ENCODE measurements around the gene EP400. TPM values are rescaled to one million over a fixed set of nuclear protein-coding genes. Genes with fewer than 3 reads are reported as not detected.

EP400 gene
- total and polyA plus RNA-seq, 2 of the 13 experiments (the other 11 are each of a cell fraction or from before 2014, with no cell fraction given), result 4.9 to 5.0 TPM

DNA sequence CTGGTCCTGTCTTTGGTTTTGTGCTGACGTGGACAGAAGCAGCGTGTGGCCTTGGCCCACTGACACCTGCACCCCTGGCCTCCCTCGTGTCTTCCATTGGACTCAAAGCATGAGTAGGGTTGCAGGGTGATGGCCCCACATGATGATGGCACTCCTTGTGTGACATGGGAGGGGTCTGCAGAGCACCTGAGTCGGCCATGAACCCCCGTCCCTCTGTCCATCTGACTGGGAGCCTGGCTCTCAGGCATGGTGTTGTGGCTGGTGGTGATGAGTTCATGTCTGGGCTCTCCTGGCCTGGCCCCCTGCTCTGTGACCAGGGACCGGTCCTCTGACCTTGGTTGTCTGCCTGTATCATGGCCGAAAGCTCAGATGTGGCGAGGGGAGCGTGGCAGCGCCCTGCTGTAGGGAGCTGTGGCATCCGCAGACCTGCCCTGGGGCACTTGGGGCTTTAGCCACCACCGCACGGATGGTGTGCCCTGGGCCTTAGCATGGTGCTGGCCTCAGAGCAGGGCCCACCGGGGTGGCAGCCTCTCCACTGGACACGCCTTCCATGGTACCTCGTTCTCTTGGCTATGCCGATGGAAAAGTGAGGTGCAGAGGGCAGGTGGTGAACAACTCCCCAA, 38.6 kb upstream of the EP400 start:
- in situ Hi-C loops (cut with HindIII; ENCODE audit: extremely low pct_ligation_motif_present, low pct_unique_long_range_greater_than_20kb) (no loop called here), intact Hi-C loops (cut with micrococcal nuclease; ENCODE audit: unreplicated experiment) (loop anchor here (5.0 kb wide), 1 partner anchor 59 kb away; no protein-coding TSS in a partner anchor)
- DNase-seq (ENCODE audit: low spot score), result no peak
- ChIA-PET CTCF (ENCODE audit: low intra/inter-chr PET ratio, low total read pairs) (no interaction called here), POLR2A (no interaction called here)
- Histone ChIP-seq H3K27me3 (ENCODE audit: control insufficient read depth in 1 of 2, insufficient read depth in 2 of 2, low read length in 2 of 2) (no peaks in the 10 kb centered on the region), H3K36me3 (replicated peaks in 1 of 2; ENCODE audit: control insufficient read depth in 1 of 2, insufficient read depth in 2 of 2, low read length in 2 of 2) (peaks cover 27 to 51% of the 10 kb centered on the region in 2 experiments; a peak in 4 of 5 replicates), H3K4me1 (ENCODE audit: insufficient read depth, low read length) (peaks cover 11% of the 10 kb centered on the region; the same call in 1 of the 2 replicates), H3K79me2 (ENCODE audit: insufficient read depth, low read length) (no peaks in the 10 kb centered on the region), H3K9ac (ENCODE audit: insufficient read depth, low read depth, low read length) (no peak overlapping the region), H3K4me2 (ENCODE audit: low read depth, low read length) (no peak overlapping the region), H2AFZ (ENCODE audit: low read length) (no peak overlapping the region), H3K27ac (ENCODE audit: extremely low read length, insufficient read depth, low read length) (no peak overlapping the region), H4K20me1 (ENCODE audit: insufficient read depth, low read length) (0 out of 2 replicates have a peak, but pooled peaks cover 4% of the 10 kb centered on the region), H3K9me3 (ENCODE audit: low read length) (no peaks in the 10 kb centered on the region), H3K4me3 (replicated peaks in 1 of 3; ENCODE audit: insufficient read depth in 1 of 3, low read depth in 2 of 3, low read length in 3 of 3) (no peak overlapping the region)
- FAIRE-seq, result no peak
- BruUV-seq (replicated peaks), result no TSS peak
- ATAC-seq, result no peak
- TF ChIP-seq, protein P1, sequence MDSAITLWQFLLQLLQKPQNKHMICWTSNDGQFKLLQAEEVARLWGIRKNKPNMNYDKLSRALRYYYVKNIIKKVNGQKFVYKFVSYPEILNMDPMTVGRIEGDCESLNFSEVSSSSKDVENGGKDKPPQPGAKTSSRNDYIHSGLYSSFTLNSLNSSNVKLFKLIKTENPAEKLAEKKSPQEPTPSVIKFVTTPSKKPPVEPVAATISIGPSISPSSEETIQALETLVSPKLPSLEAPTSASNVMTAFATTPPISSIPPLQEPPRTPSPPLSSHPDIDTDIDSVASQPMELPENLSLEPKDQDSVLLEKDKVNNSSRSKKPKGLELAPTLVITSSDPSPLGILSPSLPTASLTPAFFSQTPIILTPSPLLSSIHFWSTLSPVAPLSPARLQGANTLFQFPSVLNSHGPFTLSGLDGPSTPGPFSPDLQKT (CRISPR knock-in tag; IDR thresholded peaks at IDR 0.05; ENCODE audit: borderline replicate concordance), result no peak
- TF ChIP-seq JARID2 (CRISPR knock-in tag; IDR thresholded peaks at IDR 0.05; ENCODE audit: insufficient replicate concordance), result no peak
- no peak for TF ChIP-seq IKZF4 (CRISPR knock-in tag; IDR thresholded peaks at IDR 0.05; ENCODE audit: borderline replicate concordance, low read depth, not compliant biosample characterization)
- no peak for TF ChIP-seq ZSCAN9 (CRISPR knock-in tag; IDR thresholded peaks at IDR 0.05; ENCODE audit: borderline replicate concordance)
- no peak for TF ChIP-seq ZNF232 (CRISPR knock-in tag; IDR thresholded peaks at IDR 0.05; ENCODE audit: borderline replicate concordance)
- TF ChIP-seq, protein P2, sequence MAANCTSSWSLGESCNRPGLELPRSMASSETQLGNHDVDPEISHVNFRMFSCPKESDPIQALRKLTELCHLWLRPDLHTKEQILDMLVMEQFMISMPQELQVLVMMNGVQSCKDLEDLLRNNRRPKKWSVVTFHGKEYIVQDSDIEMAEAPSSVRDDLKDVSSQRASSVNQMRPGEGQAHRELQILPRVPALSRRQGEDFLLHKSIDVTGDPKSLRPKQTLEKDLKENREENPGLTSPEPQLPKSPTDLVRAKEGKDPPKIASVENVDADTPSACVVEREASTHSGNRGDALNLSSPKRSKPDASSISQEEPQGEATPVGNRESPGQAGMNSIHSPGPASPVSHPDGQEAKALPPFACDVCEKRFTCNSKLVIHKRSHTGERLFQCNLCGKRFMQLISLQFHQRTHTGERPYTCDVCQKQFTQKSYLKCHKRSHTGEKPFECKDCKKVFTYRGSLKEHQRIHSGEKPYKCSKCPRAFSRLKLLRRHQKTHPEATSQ (CRISPR knock-in tag; IDR thresholded peaks at IDR 0.05; ENCODE audit: borderline replicate concordance), result no peak
- TF ChIP-seq, protein P3, sequence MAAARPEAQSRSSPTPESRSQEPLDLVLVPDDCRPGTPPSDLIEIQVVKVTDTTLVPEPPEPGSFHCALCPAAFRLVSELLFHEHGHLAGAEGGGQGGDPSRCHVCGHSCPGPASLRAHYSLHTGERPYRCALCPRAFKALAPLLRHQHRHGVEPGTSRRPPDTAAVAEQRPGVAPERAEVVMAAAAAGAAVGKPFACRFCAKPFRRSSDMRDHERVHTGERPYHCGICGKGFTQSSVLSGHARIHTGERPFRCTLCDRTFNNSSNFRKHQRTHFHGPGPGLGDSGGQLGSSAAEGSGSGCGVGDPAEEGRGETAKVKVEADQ (CRISPR knock-in tag; IDR thresholded peaks at IDR 0.05; ENCODE audit: borderline replicate concordance), result no peak
- no peak for TF ChIP-seq ZNF333 (CRISPR knock-in tag; IDR thresholded peaks at IDR 0.05; ENCODE audit: borderline replicate concordance)
- WGBS (ENCODE audit: low lambda C conversion rate), result 100% methylated on average over 2 of the region's 17 CpGs
